Measurements from ENCODE around the gene C14orf132.

Gene C14orf132

DNA sequence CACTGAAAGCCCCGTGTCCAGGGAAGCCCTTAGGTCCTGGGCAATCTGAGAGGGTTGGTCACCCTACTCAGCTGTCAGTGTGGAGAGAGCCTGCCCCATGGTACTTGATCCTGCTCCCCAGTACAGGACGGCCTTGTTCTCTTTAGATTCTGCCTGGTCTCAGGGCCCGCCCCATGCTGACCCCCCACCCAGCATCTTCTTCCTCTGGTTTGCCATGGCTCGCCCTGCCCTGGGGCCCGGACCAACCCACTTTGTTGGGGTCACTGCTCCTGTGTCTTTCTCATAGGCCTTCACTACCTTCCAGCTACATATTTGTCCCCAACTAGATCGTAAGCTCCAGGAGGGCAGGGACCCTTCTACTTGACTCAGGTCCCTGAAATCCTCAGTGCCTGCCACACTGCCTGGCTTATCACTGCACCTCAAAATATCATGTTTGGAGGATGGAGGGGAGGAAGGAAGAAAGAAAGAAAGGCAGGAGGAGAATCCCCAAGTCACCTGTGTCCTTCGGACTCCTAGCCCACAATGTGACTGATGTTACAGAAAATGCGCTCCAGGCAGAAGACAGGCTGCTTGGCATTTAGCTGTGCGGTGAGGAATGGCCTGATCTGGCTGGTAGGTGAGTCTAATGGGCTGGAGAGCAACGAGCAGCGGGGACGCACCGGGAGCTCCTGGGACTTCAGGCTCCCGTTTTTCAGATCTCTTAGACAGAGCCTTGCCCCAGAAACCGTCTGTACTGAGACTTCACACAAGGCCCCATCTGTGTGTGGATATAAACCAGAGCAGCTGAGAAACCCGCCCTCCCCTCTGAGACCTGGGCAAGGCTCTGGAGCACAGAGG lies 66.1 kb downstream of the C14orf132 start:
- Histone ChIP-seq H3K27ac (ENCODE audit: insufficient read depth, low read length, poor library complexity, severe bottlenecking) (no peak overlapping the region), H3K36me3 (ENCODE audit: control insufficient read depth, insufficient read depth, low read length) (no peaks in the 10 kb centered on the region), H3K4me1 (ENCODE audit: control insufficient read depth, insufficient read depth, low read length, poor library complexity, severe bottlenecking) (no peaks in the 10 kb centered on the region), H3K27me3 (replicated peaks; ENCODE audit: control insufficient read depth, insufficient read depth, low read length, poor library complexity, severe bottlenecking) (no peaks in the 10 kb centered on the region), H3K4me3 (ENCODE audit: insufficient read depth, low read depth, low read length, poor library complexity, severe bottlenecking) (no peak overlapping the region), H3K9me3 (ENCODE audit: control insufficient read depth, low read length) (no peaks in the 10 kb centered on the region)
- DNase-seq, result no peak

GRCh38 chr14:96105926-96106441 lies 66.8 kb downstream of the C14orf132 start:
- Histone ChIP-seq H3K9me3 (ENCODE audit: control insufficient read depth, low read length) (no peaks in the 10 kb centered on the region), H3K27ac (ENCODE audit: insufficient read depth, low read length, poor library complexity, severe bottlenecking) (no peak overlapping the region), H3K27me3 (replicated peaks; ENCODE audit: control insufficient read depth, insufficient read depth, low read length, poor library complexity, severe bottlenecking) (no peaks in the 10 kb centered on the region), H3K4me3 (ENCODE audit: insufficient read depth, low read depth, low read length, poor library complexity, severe bottlenecking) (no peak overlapping the region), H3K36me3 (ENCODE audit: control insufficient read depth, insufficient read depth, low read length) (no peaks in the 10 kb centered on the region), H3K4me1 (ENCODE audit: control insufficient read depth, insufficient read depth, low read length, poor library complexity, severe bottlenecking) (no peaks in the 10 kb centered on the region)
- DNase-seq, result no peak

DNA sequence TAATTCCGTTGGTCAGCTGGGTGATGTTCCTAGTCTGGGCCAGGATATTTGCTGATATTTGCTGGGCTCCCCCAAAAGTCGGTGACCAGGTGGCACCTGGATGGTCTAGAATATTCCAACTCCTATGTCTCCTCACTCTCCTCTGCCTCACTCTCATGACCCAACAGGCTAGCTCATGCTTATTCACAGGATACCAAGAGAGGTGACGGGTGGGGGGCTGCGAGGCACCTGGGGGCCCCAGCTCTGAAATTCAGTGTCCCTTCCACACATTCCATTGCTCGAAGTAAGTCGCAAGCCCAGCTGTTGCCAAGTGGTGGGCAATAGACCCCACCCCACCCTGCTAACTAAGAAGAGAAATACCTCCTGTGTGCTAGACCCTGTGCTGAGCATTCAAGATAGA lies 67.7 kb downstream of the C14orf132 start:
- Histone ChIP-seq H3K9me3 (ENCODE audit: control insufficient read depth, low read length) (no peaks in the 10 kb centered on the region), H3K27me3 (replicated peaks; ENCODE audit: control insufficient read depth, insufficient read depth, low read length, poor library complexity, severe bottlenecking) (no peaks in the 10 kb centered on the region), H3K36me3 (ENCODE audit: control insufficient read depth, insufficient read depth, low read length) (no peaks in the 10 kb centered on the region), H3K27ac (ENCODE audit: insufficient read depth, low read length, poor library complexity, severe bottlenecking) (no peak overlapping the region), H3K4me3 (ENCODE audit: insufficient read depth, low read depth, low read length, poor library complexity, severe bottlenecking) (no peak overlapping the region), H3K4me1 (ENCODE audit: control insufficient read depth, insufficient read depth, low read length, poor library complexity, severe bottlenecking) (no peaks in the 10 kb centered on the region)
- no peak for DNase-seq

DNA sequence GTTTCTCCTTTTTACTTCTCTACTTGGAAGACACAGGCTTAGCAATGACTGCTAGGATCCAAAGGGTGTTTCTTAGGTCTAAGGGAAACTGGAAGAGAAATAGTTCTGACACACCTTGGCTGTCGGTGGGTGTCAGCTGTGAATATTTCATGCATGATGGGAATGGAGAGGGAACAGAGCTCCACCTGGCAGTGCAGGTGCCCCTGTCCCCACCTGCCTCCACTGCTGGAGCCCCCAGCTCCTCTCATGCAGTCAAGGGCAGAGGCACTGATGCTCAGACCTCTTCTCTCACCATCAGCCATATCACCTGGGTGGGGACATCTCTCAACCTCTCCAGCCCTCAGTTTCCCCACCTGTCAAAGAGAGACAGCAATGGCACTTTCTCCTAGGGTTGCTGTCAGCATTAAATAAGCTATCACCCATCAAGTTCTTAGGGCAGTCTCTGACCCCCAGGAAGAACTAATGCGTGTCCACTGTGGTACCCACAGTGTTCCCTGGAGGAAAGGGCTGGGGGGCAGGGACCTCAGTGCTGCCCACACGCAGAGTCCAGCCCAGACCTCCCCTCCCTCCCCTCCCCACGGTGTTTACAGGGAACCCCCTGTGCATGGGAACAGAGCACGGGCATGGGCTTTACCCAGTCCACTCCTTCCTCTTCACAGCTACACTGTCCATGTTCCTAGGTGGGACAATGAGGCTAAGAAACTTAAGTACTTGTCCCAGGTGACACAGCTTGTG lies 69.1 kb downstream of the C14orf132 start:
- no peak for DNase-seq
- no peaks in the 10 kb centered on the region for H3K27me3 ChIP-seq (replicated peaks; ENCODE audit: control insufficient read depth, insufficient read depth, low read length, poor library complexity, severe bottlenecking)
- no peaks in the 10 kb centered on the region for H3K36me3 ChIP-seq (ENCODE audit: control insufficient read depth, insufficient read depth, low read length)
- H3K27ac ChIP-seq (ENCODE audit: insufficient read depth, low read length, poor library complexity, severe bottlenecking), result no peak overlapping the region
- H3K4me3 ChIP-seq (ENCODE audit: insufficient read depth, low read depth, low read length, poor library complexity, severe bottlenecking), result no peak overlapping the region
- no peaks in the 10 kb centered on the region for H3K9me3 ChIP-seq (ENCODE audit: control insufficient read depth, low read length)
- H3K4me1 ChIP-seq (ENCODE audit: control insufficient read depth, insufficient read depth, low read length, poor library complexity, severe bottlenecking), result no peaks in the 10 kb centered on the region

GRCh38 chr14:96108911-96109310 lies 69.7 kb downstream of the C14orf132 start:
- H3K27ac ChIP-seq (ENCODE audit: insufficient read depth, low read length, poor library complexity, severe bottlenecking), result no peak overlapping the region
- no peaks in the 10 kb centered on the region for H3K36me3 ChIP-seq (ENCODE audit: control insufficient read depth, insufficient read depth, low read length)
- H3K9me3 ChIP-seq (ENCODE audit: control insufficient read depth, low read length), result no peaks in the 10 kb centered on the region
- H3K4me3 ChIP-seq (ENCODE audit: insufficient read depth, low read depth, low read length, poor library complexity, severe bottlenecking), result no peak overlapping the region
- no peaks in the 10 kb centered on the region for H3K4me1 ChIP-seq (ENCODE audit: control insufficient read depth, insufficient read depth, low read length, poor library complexity, severe bottlenecking)
- DNase-seq, result no peak
- H3K27me3 ChIP-seq (replicated peaks; ENCODE audit: control insufficient read depth, insufficient read depth, low read length, poor library complexity, severe bottlenecking), result no peaks in the 10 kb centered on the region

GRCh38 chr14:96109596-96110355 lies 70.6 kb downstream of the C14orf132 start:
- no peak overlapping the region for H3K4me3 ChIP-seq (ENCODE audit: insufficient read depth, low read depth, low read length, poor library complexity, severe bottlenecking)
- H3K27me3 ChIP-seq (replicated peaks; ENCODE audit: control insufficient read depth, insufficient read depth, low read length, poor library complexity, severe bottlenecking), result no peaks in the 10 kb centered on the region
- H3K9me3 ChIP-seq (ENCODE audit: control insufficient read depth, low read length), result no peaks in the 10 kb centered on the region
- no peak overlapping the region for H3K27ac ChIP-seq (ENCODE audit: insufficient read depth, low read length, poor library complexity, severe bottlenecking)
- no peak for DNase-seq
- no peaks in the 10 kb centered on the region for H3K4me1 ChIP-seq (ENCODE audit: control insufficient read depth, insufficient read depth, low read length, poor library complexity, severe bottlenecking)
- no peaks in the 10 kb centered on the region for H3K36me3 ChIP-seq (ENCODE audit: control insufficient read depth, insufficient read depth, low read length)

DNA sequence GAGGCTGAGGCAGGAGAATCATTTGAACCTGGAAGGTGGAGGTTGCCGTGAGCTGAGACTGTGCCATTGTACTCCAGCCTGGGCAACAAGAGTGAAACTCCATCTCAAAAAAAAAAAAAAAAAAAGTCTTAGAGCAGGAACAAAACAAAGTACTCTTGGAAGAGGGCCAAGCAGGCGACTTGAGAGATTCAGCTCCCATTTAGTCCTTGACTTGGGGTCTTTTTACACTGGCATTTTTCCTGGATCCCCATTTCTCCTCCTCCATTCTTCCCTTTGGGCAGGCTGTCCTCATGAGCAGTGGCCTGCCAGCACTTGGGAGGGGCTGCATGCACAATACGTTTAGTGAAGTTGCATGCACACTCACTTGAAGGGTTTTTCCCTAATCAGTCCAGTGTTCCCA lies 72.9 kb downstream of the C14orf132 start:
- Histone ChIP-seq H3K4me3 (ENCODE audit: insufficient read depth, low read depth, low read length, poor library complexity, severe bottlenecking) (no peak overlapping the region), H3K4me1 (ENCODE audit: control insufficient read depth, insufficient read depth, low read length, poor library complexity, severe bottlenecking) (no peaks in the 10 kb centered on the region), H3K27ac (ENCODE audit: insufficient read depth, low read length, poor library complexity, severe bottlenecking) (no peak overlapping the region)

GRCh38 chr14:96114002-96114401 lies 74.8 kb downstream of the C14orf132 start:
- Histone ChIP-seq H3K36me3 (ENCODE audit: control insufficient read depth, insufficient read depth, low read length) (no peaks in the 10 kb centered on the region), H3K4me1 (ENCODE audit: control insufficient read depth, insufficient read depth, low read length, poor library complexity, severe bottlenecking) (no peaks in the 10 kb centered on the region), H3K27me3 (replicated peaks; ENCODE audit: control insufficient read depth, insufficient read depth, low read length, poor library complexity, severe bottlenecking) (no peaks in the 10 kb centered on the region), H3K4me3 (ENCODE audit: insufficient read depth, low read depth, low read length, poor library complexity, severe bottlenecking) (no peak overlapping the region), H3K27ac (ENCODE audit: insufficient read depth, low read length, poor library complexity, severe bottlenecking) (no peak overlapping the region), H3K9me3 (ENCODE audit: control insufficient read depth, low read length) (no peaks in the 10 kb centered on the region)
- DNase-seq, result no peak

More for the DNA sequence above, 72.9 kb downstream of the C14orf132 start:
- H3K27me3 ChIP-seq (replicated peaks; ENCODE audit: control insufficient read depth, insufficient read depth, low read length, poor library complexity, severe bottlenecking), result no peaks in the 10 kb centered on the region
- no peak for DNase-seq
- H3K9me3 ChIP-seq (ENCODE audit: control insufficient read depth, low read length), result no peaks in the 10 kb centered on the region
- H3K36me3 ChIP-seq (ENCODE audit: control insufficient read depth, insufficient read depth, low read length), result no peaks in the 10 kb centered on the region

- no peak for DNase-seq
- H3K36me3 ChIP-seq (ENCODE audit: control insufficient read depth, insufficient read depth, low read length), result no peaks in the 10 kb centered on the region
- H3K4me1 ChIP-seq (ENCODE audit: control insufficient read depth, insufficient read depth, low read length, poor library complexity, severe bottlenecking), result no peaks in the 10 kb centered on the region
- no peaks in the 10 kb centered on the region for H3K27me3 ChIP-seq (replicated peaks; ENCODE audit: control insufficient read depth, insufficient read depth, low read length, poor library complexity, severe bottlenecking)
- no peak overlapping the region for H3K4me3 ChIP-seq (ENCODE audit: insufficient read depth, low read depth, low read length, poor library complexity, severe bottlenecking)
- peak overlapping the region; percentile 9 for H3K27ac ChIP-seq (ENCODE audit: insufficient read depth, low read length, poor library complexity, severe bottlenecking)
- H3K9me3 ChIP-seq (ENCODE audit: control insufficient read depth, low read length), result no peaks in the 10 kb centered on the region
Observed at GRCh38 chr14:96117101-96117897, 78.1 kb downstream of the C14orf132 start.
